H1 (cell line): ENCODE results near the gene LSR. TPM values are rescaled to one million over a fixed set of nuclear protein-coding genes. Genes with fewer than 3 reads are reported as not detected.

Experiments used
- CHD2 ChIP-seq: IDR thresholded peaks from 2 replicates; pipeline ENCODE4 v1.6.1; 2012; ENCODE audit warnings: low read length, improper control_type of control experiment
- CTBP2 ChIP-seq: IDR thresholded peaks from 2 replicates; pipeline ENCODE4 v1.7.0; 2011; ENCODE audit warnings: borderline replicate concordance, mild to moderate bottlenecking, moderate library complexity, mixed read lengths, low read length; ENCODE audit not compliant: insufficient read depth, insufficient read length
- KDM5A ChIP-seq: fragments of 200-600 bp; IDR thresholded peaks from 2 replicates; pipeline ENCODE4 v1.7.1; 2012; ENCODE audit warnings: mild to moderate bottlenecking, low read length, inconsistent platforms, mixed read lengths
- PHF8 ChIP-seq: fragments of 200-600 bp; sonication (generic); conservative IDR thresholded peaks from 2 replicates; pipeline ENCODE4 v1.7.1; 2012; ENCODE audit warnings: low read depth, mild to moderate bottlenecking, inconsistent platforms, low read length, moderate library complexity
- POLR2A ChIP-seq, 2 experiments: IDR thresholded peaks; 1 replicate in 1 of 2; 2 replicates in 1 of 2; pipeline ENCODE4 v1.6.1; 2011; ENCODE audit warnings: low read depth in 2 of 2, low read length in 2 of 2, mild to moderate bottlenecking in 2 of 2; ENCODE audit errors: control extremely low read depth in 1 of 2
- SAP30 ChIP-seq: fragments of 300-600 bp; sonication (generic); IDR thresholded peaks from 2 replicates; pipeline ENCODE4 v1.7.1; 2012; ENCODE audit warnings: low read length, moderate library complexity, mild to moderate bottlenecking, inconsistent platforms; ENCODE audit not compliant: insufficient read depth, insufficient replicate concordance
- SIRT6 ChIP-seq: IDR thresholded peaks from one replicate; pipeline ENCODE4 v1.7.1; 2012; ENCODE audit warnings: low read length, inconsistent platforms
- SP4 ChIP-seq: IDR thresholded peaks from 2 replicates; pipeline ENCODE4 v1.6.1; 2012; ENCODE audit warnings: low read length, inconsistent platforms
- SRF ChIP-seq: IDR thresholded peaks from 2 replicates; pipeline ENCODE4 v1.6.1; 2011; ENCODE audit warnings: mild to moderate bottlenecking, low read depth, low read length, moderate library complexity
- TAF7 ChIP-seq: optimal IDR thresholded peaks from 2 replicates; pipeline ENCODE3; 2011; ENCODE audit warnings: low read depth, mild to moderate bottlenecking, inconsistent platforms, low read length, moderate library complexity, borderline replicate concordance
- TBP ChIP-seq: IDR thresholded peaks from 2 replicates; pipeline ENCODE4 v1.6.1; 2011; ENCODE audit warnings: low read depth, low read length, improper control_type of control experiment
- TEAD4 ChIP-seq: IDR thresholded peaks from 2 replicates; pipeline ENCODE4 v1.6.1; 2012; ENCODE audit warnings: low read depth, low read length, inconsistent platforms, mixed read lengths
- polyA plus RNA-seq, 7 experiments: library from polyadenylated mRNA; depleted of rRNA in 3 of 7; stranded (reverse) in 5 of 7; unstranded in 2 of 7; fragments of >200 nt in 5 of 7; fragments of 200-250 nt in 2 of 7; gene quantifications; 1 replicate in 5 of 7; 2 replicates in 1 of 7; 4 replicates in 1 of 7; pipeline versions ENCODE4 v1.2.1 to v1.2.3, GENCODE V29; 2011 to 2013; ENCODE audit warnings: missing spikeins in 2 of 7, mixed read lengths in 2 of 7
- total RNA-seq: library from RNA; stranded (reverse); fragmentation: NEBNext Ultra II Directional; extraction: Animal tissue kit (Norgen Biotek cat#: 25700); gene quantifications from 2 replicates; pipeline ENCODE4 v1.2.1, GENCODE V29; 2021
- TF ChIP-seq, protein P1 (sequence below): IDR thresholded peaks from 2 replicates; pipeline ENCODE4 v1.6.1; 2012; ENCODE audit warnings: inconsistent platforms
- TF ChIP-seq, protein P2 (sequence below): IDR thresholded peaks from 2 replicates; pipeline ENCODE4 v1.6.1; 2012; ENCODE audit warnings: inconsistent platforms

Gene LSR
- total and polyA plus RNA-seq, 2 of the 8 experiments (the other 6 are each of a cell fraction or from before 2014, with no cell fraction given): 159 to 186 TPM

DNA sequence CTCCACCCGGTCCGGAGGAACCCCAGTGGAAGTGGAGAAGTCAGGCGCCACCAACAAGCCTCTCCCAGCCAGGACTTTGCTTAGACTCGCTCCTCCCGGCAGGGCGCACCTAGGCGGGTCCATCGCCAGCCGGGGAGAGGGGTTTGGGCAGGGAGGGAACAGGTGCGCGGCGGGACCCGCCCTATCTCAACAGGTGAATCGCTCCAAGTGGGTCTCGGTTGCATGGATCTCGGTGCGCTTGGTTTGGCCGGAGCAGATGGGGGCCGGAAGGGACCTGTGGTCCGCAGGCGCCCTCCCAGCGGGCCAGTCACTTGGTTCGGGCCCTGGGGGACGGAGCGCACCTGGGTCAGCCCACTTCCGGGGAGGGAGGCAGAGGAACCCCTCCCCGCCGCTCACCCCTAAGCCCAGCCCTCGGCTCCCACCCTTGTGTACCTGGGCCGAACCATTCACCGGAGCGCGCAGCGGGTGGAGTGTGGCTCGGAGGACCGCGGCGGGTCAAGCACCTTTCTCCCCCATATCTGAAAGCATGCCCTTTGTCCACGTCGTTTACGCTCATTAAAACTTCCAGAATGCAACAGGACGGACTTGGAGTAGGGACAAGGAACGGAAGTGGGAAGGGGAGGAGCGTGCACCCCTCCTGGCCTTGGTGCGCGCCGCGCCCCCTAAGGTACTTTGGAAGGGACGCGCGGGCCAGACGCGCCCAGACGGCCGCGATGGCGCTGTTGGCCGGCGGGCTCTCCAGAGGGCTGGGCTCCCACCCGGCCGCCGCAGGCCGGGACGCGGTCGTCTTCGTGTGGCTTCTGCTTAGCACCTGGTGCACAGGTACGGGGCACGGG is at the start of gene LSR (continued):
- TF ChIP-seq SP4 (peak; percentile 90; the same call in 1 of the 2 replicates), SIRT6 (no peak), CTBP2 (no peak), POLR2A (IDR thresholded peaks at IDR 0.05; ENCODE audit: control extremely low read depth in 1 of 2, low read depth in 2 of 2, low read length in 2 of 2) (peak; percentile 99), KDM5A (no peak), TBP (peak; percentile 98), CHD2 (no peak), SRF (peak; percentile 23; the same call in 1 of the 2 replicates), PHF8 (peak; percentile 99), TAF7 (peak; percentile 99), SAP30 (no peak), TEAD4 (no peak)
- TF ChIP-seq, protein P1, sequence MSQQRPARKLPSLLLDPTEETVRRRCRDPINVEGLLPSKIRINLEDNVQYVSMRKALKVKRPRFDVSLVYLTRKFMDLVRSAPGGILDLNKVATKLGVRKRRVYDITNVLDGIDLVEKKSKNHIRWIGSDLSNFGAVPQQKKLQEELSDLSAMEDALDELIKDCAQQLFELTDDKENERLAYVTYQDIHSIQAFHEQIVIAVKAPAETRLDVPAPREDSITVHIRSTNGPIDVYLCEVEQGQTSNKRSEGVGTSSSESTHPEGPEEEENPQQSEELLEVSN: no peak
- TF ChIP-seq, protein P2, sequence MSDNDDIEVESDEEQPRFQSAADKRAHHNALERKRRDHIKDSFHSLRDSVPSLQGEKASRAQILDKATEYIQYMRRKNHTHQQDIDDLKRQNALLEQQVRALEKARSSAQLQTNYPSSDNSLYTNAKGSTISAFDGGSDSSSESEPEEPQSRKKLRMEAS: peak; percentile 60
